ENCODE results near the gene POLR2B.
"Not testable (repeated sequence)": the region's sequence is repeated elsewhere in the genome, so short reads cannot be mapped to it uniquely, and the experiment has no call there.

POLR2B gene

DNA sequence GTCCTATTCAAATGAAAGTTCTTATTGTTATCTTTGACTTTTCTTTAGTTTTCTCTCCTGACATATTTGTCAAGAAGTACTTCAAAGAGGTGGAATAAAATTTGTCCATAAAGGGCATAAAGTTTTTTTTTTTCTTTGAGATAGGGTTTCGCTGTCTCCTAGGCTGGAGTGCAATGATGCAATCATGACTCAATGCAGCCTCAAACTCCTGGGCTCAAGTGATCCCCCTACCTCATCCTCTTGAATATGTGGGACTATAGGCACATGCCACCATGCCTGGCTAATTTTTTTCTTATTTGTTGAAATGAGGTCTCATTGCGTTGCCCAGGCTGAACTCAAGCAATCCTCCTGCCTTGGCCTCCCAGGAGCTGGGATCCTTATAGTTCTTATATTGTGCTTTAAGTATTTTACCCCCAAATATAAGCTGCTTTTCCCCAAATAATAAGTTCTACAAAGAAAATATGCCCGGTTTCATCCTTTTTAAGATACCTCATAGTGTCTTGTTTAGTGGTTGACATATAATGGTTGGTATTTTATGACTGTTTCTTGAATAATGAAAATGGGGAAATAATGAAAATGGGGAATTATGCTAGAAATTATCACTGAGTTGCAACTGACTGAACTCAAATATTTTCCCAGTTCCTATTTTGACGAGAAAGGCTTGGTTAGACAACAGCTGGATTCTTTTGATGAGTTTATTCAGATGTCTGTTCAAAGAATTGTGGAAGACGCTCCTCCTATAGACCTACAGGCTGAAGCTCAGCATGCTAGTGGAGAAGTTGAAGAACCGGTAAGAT is 11.6 kb downstream of the POLR2B start:
- DNase-seq = no peak

- DNase-seq = no peak
Observed at GRCh38 chr4:56995525-56995924, 16.8 kb downstream of the POLR2B start.

DNA sequence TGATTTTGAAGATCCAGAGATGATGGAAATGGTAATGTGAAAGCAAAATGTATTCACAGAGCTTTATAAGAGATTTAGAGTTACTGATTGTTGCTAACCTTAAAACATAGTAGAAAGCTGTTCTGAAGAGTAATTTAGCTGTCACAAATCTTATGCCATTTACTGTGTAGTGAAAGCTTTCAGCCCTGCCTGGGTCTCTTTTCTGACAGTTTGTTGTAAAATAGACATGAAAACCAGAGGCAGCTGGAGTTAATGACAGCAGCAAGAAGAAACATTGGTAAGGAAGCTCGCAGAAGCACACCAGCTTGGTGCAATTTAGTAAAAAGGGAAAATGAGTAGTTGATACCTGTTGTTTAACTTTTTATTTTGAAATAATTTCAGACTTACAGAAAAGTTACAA is 21.1 kb downstream of the POLR2B start:
- no peak for DNase-seq

DNA sequence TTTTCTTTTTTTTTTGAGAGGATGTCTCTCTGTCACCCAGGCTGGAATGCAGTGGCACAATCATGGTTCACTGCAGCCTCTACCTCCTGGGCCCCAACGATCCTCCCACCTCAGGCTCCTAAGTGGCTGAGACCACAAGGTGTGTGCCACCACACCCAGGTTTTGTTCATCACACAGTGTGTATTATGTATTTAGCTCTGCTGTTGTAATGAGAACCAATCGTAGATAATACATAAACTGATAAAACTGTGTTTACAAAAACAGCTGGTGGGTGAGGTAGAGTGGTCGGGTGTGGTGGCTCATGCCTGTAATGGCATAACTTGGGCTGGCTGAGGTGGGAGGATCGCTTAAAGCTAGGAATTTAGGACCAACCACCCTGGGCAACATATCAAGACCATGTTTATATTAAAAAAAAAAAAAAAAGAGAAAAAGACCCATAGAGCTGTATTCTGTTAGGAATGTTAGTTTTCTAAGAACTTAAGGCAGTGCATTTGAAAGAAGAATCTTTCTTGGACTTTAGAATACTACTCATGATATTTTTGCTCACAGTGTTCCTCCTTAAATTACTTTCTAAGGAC is 34.9 kb downstream of the POLR2B start:
- no peak for DNase-seq

GRCh38 chr4:57018980-57019379 is 40.3 kb downstream of the POLR2B start:
- no peak for DNase-seq

DNA sequence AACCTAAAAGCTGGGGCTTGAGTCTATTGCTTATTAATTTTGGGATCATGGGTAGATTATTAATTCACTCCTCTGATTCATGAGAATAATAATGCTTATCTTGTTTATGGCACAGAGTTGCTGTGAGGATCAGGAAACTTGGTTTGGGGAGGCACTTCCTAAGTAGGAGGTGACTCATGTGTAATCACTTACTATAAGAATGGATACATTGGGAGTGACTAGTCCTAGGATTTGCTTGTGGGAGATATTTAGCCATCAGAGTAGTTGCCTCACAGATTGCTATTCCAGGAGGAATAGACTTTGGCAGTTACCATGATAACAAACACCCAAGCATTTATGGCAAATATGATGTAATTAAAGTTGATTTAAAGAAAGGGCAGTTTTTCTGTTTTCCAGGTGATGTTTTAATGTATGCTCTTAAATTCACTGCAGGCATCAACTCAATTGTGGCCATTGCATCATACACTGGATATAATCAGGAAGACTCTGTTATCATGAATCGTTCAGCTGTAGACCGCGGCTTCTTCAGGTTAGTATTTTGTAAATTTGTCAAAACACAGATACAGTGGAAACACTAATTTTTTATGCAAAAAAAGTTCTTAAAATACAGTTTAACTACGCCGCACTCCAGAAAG is 41.9 kb downstream of the POLR2B start:
- no peak for DNase-seq

DNA sequence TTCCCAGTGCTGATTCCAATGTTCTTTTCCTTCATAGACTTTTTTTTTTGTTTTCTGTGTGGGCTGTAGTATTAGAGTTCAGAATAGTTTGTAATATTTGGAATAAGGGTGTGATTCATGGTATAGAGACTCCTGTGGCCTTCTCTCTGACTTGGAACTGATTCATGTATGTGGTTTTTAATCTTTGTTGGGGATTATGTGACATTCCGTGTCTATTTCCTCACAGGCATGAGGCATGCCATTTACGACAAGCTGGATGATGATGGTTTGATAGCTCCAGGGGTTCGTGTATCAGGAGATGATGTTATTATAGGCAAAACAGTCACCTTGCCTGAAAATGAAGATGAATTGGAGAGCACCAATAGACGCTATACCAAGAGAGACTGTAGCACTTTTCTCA is 44.4 kb downstream of the POLR2B start:
- no peak for DNase-seq

DNA sequence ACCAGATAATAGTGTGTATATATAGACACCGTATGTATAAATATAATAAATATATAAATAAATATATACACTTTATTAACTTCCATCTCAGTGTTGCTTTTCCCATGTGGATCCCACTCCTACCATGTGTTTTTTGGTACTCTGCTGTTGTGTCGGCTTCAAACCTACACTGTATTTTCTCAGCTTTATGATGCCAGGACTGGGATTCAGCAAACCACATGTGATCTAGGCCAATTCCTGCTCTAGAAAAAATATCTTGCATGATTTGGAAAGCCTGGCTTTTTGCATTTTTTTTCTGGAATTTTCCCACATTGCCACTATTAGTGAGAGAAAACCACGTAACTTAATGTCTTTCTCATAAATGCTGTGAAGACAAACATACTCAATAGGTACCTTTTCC is 55.8 kb downstream of the POLR2B start:
- no peak for DNase-seq

- DNase-seq = no peak
Observed at GRCh38 chr4:57037982-57038604, 59.4 kb downstream of the POLR2B start.

DNA sequence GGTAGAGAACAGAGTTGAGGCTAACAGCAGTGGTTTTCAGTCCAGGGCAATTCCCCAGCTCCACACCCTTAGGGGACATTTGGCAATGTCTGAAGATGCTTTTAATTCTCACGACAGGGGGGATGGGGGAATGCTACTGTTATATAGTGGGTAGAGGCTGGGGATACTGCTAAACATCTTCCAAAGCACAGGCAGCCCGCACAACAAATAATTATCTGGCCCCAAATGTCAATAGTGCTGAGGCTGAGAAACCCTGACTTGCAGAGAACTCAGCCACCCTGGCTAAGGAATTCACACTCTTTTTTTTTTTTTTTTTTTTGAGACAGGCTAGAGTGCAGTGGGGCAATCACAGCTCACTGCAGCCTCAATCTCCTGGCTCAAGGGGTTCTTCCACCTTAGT is 60.6 kb downstream of the POLR2B start:
- no peak for DNase-seq

GRCh38 chr4:57040510-57040909 is 61.8 kb downstream of the POLR2B start:
- DNase-seq = no peak

DNA sequence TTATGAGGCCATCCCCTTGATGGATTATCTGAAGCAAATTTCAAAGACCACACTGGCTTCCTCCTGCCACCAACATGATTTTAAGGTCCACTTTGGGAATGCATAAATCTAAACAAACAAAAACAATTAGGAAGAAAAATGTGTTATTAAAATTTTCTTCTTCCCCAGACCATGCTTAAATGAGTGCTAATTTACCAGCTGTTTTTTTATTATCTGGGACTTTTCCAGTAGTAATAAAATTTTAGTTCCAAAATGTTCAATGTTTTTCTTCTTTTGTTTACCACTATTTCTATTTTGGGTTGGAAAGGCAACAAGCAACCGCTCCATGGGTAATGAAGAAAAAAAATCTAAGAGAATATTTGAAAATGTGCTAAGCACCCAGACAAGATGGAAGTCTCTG is 62.3 kb downstream of the POLR2B start:
- DNase-seq = no peak

- no peak for DNase-seq
Observed at GRCh38 chr4:57042711-57043169, 64.0 kb downstream of the POLR2B start.

- DNase-seq = no peak
Observed at GRCh38 chr4:57043347-57044251, 64.9 kb downstream of the POLR2B start.

DNA sequence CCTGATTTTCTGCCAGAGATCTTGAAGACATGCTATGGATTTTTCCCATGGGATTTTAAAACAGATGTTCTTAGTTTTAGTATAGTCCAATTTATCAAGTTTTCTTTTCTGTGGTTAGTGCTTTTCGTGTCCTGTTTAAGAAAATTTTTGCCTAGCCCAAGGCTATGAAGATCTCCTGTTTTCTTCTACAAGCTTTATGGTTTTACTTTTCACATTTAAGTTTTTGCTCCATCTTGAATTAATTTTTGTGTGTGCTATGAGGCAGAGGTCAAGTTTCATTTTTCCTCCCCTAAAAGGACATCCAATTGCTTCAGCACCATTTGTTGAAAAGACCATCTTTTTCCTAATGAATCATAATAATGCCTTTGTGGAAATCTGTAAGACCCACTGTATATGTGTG is 65.6 kb downstream of the POLR2B start:
- no peak for DNase-seq

DNA sequence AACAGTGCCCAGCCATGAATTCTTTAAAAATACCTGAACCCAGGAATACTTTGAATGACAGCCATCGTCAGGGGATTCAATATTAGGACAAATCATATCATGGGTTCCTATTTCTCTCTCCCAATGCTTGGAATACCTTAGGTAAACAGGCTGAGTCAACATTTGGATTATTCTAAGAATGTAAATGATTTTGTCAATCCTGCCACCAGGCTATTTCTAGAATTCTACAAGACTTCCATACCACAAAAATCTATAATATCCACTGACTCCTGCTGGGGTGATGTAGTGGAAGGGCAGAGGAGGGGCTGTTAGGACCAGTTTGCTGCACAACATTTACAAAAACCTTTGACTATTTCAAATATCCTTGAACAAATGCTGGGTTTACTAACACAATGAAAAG is 66.3 kb downstream of the POLR2B start:
- DNase-seq = no peak

GRCh38 chr4:57047046-57047445 is 68.3 kb downstream of the POLR2B start:
- DNase-seq = not testable (repeated sequence)

GRCh38 chr4:57048590-57049304 is 70.1 kb downstream of the POLR2B start:
- DNase-seq = no peak

- no peak for DNase-seq
Observed at GRCh38 chr4:57051095-57051494, 72.4 kb downstream of the POLR2B start.

DNA sequence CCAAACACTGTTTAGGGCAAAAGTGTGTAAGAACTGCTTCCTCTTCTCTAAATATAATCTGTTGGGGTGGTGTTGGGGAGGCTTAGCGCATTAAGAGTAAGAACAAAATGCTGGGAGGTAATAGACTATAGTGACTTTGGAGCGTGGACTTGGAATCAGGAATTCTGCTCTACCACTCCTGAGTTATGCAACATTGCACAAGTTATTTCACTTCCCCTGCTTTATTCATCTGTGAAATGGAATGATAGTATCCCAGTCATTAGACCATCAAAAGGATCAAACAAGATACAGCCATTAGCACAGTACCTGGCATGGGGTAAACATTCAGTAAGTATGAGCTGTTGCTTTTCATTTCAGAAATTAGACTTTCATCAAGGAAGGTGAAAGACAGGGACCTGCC is 72.8 kb downstream of the POLR2B start:
- DNase-seq = no peak

GRCh38 chr4:57053508-57053907 is 74.8 kb downstream of the POLR2B start:
- DNase-seq = no peak

DNA sequence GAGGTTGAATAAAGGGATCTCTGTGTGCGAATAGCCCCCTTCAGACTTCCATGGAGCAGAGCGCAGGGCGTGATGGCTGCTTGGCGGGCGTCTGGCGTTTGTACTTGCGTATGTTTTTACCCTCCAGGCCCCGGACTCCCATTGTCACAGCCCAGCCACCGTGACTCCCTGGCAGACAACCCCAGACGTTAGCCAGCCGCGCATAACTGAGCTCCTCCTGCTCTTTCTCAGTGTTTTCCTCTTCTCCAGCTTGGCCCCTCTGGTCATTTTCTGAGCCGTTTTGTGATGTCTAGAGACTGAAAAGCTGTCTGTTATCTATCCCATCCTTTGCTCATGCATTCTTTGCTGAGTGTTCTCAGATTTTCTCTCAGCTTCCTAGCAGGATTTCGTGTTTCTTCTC is 77.2 kb downstream of the POLR2B start:
- no peak for DNase-seq
